GM12873 (cell line): ENCODE data around the gene DDRGK1.

Experiments used
- CTCF ChIP-seq: IDR thresholded peaks from 2 replicates; pipeline ENCODE4 v1.5.1; 2012; ENCODE audit warnings: low read depth, mild to moderate bottlenecking, moderate library complexity, low read length, control low read depth; ENCODE audit not compliant: insufficient read depth; ENCODE audit errors: missing control alignments

DDRGK1 gene

GRCh38 chr20:3204124-3204794 is at the start of gene DDRGK1:
Gene DDRGK1 (minus strand): TSS chr20:3204682. CDS start chr20:3204627, 55 bp downstream.
- no peak for TF ChIP-seq CTCF

GRCh38 chr20:3251806-3252205 is 47.3 kb upstream of the DDRGK1 start:
- TF ChIP-seq CTCF, result no peak

- peak; percentile 38 for TF ChIP-seq CTCF
Observed at GRCh38 chr20:3250091-3250504, 45.6 kb upstream of the DDRGK1 start.

- no peak for TF ChIP-seq CTCF
Observed at GRCh38 chr20:3248993-3249347, 44.5 kb upstream of the DDRGK1 start.

- no peak for TF ChIP-seq CTCF
Observed at GRCh38 chr20:3248167-3248992, 43.9 kb upstream of the DDRGK1 start.

- no peak for TF ChIP-seq CTCF
Observed at GRCh38 chr20:3247638-3248037, 43.2 kb upstream of the DDRGK1 start.

- no peak for TF ChIP-seq CTCF
Observed at GRCh38 chr20:3246682-3247081, 42.2 kb upstream of the DDRGK1 start.
